COLO829 (cell line): ENCODE measurements around the gene CERK.

Experiments used
- DNase-seq: peaks from one replicate; pipeline ENCODE4 v3.0.0; 2012; ENCODE audit warnings: low spot score

CERK gene

DNA sequence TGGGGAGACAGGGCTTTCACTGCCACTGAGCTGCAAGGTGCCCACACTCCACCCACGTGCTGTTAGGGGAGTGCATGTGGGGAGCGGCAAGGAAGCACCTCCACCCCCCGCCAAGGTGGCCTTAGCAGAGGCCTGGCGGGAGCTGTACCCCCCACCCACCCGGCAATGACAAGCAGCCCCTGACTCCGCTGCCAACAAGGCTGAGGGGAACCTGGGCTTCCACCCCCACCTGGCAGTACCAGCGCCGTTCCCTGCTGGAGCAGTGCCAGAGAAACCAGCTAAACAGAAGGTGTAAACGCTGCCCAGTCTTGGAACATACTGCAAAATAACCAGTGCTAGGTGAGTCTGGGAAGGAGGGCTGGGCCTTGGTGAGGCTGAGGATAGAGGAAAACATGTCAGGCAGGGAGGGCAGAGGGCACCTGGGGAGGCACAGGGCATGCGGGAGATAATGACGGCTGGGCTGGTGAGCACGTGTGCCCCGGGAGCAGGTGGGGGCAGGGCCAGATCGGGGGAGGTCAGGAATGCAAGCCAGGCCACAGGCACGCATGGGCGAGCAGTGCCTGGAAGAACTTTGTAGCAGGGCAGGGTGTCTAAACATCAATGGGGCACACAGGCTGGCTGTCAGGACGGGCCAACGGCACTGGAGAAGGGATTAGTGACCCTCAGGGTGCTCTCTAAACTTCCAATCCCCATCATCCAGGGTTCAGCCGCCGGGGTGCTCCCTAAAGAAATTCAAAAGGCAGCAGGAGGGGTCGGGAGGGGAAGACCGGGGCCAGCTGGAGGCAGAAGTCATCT, 6.6 kb downstream of the CERK start:
- DNase-seq: no peak

DNA sequence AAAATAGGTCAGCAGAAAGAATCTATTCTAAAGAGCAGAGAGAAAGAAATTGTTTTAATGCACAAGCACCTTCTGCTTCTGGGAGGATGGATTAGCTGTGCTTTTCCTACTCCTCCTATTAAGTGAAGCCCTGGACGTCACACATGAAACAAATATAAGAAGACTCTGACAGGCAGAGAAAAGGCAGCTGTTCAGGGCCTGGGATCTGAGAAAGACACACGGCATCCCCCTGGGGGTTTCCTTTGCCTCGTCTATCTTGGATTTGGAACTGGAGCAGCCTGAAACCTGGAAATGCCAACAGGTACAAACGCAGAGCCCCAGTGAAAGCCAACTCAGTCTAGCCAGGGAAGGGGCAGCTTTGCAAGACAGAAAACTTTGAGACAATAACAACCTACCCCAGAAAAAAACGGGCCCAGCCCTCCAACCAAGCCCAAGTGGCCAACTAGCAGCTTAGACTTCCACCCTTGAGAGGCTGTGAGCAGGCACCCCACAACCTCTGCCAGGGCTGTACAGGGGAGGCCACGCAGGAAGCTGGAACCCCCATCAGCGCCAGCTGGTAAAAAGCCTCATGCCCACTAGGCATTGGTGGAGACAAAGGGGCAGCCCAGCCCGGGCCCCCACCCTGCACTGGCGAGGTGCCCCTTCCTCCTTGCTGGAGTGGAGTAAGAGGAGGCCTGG, 7.3 kb downstream of the CERK start:
- no peak for DNase-seq

DNA sequence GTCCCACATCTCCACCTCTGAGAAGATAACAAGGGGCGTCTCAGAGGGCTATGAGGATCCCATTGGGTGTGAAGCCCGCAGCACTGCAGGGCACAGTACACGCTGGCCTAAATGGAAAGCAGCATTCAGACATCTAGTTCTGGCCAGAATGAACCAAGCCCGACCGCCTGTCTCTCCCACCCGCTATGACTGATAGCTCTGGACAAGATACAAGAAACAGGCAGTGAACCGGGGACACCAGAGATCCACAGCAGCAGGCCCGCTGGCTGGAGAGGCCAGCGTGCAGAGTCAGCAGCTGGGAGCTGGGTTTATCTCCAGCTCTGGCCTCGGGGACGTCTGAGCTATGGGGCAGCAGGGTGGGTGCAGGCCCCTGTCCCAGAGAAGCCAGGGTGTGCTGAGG, 9.6 kb downstream of the CERK start:
- DNase-seq: no peak

DNA sequence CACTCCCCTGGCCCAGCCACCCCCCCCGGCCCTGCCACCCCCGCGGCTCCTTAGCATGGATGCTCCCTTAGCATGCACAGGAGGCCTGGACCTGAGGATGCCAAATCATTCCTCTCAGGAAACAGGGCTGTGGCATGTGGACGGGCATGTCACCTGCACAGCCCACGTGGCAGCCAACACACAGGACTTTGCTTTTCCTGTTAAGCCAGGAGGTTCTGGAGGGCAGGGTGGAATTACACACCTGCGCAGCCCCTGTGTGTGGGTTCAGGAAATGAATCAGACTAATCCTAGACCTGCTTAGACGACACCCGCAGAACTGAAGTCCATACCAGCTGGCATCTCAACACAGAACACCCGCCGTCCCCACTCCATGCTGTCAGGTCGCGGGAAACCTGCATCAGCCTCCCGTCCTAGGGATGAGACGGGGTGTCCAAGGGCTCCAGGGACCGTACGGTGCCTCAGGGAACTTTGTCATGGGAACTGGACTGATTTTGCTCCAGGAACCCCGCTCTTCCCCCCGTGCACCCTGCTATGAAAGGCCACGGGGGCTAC, 10.2 kb downstream of the CERK start:
- DNase-seq: no peak

DNA sequence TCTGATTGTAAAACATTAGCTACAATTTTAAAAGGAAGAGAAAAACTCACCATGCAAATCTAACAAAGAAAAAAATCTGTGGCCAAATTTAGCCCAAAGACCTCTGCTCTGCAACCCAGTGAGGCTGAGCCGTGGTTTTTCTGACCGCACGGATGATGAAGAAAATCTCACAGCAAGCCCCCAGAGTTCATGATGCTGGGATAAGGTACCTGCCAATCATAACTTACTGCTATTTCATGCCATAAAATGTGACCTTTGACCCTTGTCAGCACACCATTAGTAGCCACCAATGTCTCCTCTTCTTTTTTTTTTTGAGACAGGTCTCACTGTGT, 11.1 kb downstream of the CERK start:
- no peak for DNase-seq

DNA sequence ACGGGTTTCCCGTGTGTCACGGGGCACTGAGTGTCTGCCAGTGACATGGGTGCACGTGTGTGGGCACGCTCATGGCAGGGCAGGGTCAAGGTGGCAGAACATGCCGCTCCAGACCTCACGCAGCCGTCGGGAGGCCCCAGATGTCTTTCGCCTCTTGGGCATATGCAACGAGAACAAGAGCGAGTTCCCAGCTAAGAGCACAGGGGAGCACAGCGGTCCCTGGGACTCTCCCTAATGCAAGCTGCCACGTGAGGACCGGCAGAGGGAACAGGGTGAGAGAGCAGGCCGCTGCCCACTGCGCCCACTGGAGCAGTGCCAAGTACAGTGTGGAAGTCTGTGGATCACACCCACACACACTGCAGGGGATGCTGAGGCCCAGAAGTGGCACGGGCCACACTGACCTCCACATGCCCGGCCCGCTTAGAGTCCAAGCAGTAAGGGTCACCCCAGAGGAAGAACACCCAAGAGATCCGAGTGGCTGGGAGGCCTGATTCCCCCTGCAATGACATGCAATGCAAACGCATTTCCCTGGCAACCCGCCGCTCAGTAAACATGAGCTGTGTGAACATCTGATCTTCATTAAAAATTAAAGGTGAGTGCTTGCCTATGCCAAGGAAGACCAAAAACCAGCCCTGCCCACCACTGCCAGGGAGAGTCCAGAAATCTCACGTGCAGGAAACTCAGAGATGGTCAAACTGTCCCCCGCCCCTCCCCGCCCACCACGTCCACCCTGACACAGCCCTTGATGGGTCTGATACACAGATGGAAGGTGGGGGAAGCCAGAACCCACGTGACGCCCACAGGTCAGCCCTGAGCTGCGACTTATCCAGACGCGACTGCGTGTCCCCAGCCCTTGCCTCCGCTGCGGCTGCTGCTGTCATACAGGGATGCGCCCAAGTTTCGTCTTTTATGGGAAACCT, 11.7 kb downstream of the CERK start:
- no peak for DNase-seq

DNA sequence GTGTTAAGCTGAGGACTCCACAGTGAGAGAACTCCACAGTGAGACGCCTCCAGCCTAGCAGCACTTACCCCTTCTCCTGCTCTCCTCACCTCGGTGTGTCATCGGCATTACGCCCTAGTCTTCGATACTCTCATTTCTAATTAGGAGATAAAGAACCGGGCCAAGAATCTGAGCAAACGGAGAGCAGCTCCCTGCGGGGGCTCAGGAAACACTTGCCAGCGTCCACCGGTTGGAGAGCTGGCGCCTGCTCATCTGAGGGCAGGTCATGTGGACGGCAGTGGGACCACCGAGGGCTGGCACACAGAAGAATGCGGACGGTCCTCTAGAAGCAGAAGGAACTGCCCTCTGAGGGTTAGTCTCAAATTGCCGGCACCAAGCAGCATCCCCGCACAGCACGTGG, 13.0 kb downstream of the CERK start:
- no peak for DNase-seq

DNA sequence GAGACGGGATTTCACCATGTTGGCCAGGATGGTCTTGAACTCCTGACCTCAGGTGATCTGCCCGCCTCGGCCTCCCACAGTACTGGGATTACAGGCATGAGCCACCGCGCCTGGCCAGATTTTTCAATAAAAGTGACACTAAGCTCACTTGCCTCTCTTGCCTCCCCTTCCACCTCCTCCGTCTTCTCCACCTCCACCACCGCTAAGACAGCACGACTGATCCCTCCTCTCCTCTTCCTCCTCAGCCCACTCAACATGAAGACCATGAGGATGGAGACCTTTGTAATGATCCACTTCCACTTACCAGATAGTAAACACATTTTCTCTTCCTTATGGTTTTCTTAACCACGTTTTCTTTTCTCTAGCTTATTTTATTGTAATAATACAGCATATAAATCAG, 14.2 kb downstream of the CERK start:
- no peak for DNase-seq

DNA sequence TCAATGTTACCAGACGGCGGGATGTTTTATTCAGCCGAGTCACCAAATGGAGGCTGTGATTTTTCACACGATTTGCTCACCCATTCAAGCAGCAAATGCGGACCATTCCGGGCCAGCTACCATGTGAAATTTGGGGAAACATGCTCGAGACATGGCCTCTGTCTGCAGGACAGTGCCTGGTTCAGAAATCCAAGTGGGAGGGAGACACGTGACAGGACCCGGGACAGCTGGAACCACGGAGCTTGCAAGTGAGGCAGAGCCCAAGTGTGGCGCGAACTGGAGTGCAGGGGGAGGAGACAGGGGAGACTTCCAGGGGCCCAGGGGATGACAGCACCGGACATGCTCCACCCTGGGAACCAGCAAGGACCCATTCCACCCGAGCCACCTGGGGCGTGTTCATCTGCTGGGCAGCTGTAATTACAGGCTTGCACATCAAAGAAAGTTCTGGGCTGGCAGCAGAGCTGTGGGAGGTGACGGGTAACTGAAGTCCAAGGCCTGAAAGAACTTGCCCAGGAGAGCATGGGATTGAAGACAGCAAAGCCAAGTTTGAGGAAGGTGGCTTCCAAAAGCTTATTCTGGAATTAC, 16.5 kb downstream of the CERK start:
- no peak for DNase-seq

DNA sequence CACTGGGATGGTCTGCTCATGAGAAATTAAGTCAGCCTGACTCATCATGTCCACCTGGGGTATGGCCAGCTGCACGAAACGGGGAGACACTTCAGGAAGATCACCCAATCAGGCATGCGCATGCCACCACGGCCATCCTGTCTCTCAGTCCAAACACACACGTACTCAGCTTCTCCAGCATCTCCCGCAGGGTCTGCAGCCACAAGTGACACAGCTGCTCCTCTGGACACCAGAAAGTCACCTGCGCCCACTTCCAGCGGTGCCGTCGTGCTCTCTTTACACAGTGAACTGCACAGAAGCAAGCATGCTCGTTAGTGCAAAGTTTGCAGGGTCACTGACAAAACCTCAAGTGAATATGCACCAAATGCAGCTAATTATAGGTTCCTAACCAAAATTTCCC, 18.1 kb downstream of the CERK start:
- no peak for DNase-seq

DNA sequence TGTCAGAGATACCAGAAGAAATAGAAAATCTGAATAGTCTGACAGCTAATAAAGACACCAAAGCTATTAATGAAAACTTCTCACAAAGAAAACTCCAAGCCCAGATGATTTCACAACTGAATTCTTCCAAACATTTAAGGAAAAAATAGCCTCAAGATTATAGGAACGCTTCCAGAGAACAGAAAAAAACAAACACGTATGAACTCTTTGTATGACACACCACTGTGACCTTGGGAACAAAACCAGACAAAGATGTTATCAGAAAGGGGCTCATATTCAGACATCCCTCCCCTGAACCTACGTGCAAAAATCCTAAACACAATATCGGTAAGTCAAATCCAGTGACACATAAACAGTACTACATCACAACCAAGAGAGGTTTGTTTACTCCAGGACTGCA, 23.5 kb downstream of the CERK start:
- DNase-seq: no peak

DNA sequence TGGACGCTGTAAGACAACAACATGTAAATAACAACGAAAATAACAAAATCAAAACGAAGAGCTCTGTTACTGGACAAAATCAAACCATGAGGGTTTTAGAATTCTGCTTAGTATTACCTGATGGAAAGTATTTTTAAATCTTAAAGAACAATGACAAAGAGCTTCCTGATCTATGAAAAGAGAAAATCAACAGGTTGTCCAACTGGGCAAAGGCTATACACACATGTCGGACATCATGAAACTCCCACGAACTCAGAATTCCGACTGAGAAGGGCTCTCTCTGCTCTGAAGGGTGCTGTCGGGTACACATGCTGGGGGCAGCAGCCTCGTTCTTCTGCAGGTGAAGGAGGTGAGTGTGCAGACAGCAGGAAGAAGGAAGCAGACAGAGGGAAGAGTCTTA, 25.8 kb downstream of the CERK start:
- DNase-seq: no peak

DNA sequence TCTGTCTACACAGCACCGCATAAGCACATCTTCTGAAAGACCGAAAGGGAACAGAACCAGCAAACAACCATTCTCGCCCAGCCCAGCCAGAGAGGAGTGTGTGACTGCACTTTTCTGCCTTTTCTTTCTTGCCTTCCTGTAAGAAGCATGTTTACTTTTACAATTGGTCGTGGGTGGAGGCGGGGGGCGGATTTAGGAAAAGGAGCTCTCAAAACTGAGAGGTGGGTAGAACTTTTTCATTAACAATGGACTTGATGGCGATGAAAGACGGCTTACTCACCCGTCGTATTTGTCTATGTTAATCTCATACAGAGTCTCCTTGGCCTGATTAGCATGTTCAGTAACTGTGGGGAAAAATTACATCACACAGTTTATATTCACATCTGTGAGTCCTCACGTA, 27.2 kb downstream of the CERK start:
- no peak for DNase-seq

DNA sequence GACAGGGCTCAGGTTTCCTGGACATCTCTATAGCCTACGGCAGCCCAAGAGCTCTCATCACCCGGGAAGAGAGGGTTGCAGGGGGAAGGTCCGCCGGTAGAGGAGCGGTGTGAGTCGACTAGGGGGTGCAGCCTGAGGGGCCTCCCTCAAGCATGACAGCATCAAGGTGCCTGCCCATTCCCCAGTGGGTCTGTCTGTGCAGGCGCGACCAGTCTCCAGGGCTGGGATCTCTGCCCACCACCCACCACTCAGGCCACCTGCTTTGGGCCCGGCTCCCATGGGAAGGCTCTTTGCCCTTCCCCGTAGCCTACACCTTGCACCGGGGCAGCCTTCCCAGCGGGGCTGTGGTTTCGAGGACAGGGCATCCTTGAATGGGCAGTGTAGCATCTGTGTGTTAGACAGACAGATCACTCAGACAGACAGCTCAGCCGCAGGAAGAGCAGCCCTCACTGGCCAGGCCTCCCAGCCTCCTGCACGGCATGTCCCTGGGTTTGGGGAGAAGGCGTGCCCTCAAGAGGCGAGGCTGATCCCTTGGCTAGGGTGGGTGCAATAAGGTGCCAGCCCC, 29.2 kb downstream of the CERK start:
- no peak for DNase-seq

DNA sequence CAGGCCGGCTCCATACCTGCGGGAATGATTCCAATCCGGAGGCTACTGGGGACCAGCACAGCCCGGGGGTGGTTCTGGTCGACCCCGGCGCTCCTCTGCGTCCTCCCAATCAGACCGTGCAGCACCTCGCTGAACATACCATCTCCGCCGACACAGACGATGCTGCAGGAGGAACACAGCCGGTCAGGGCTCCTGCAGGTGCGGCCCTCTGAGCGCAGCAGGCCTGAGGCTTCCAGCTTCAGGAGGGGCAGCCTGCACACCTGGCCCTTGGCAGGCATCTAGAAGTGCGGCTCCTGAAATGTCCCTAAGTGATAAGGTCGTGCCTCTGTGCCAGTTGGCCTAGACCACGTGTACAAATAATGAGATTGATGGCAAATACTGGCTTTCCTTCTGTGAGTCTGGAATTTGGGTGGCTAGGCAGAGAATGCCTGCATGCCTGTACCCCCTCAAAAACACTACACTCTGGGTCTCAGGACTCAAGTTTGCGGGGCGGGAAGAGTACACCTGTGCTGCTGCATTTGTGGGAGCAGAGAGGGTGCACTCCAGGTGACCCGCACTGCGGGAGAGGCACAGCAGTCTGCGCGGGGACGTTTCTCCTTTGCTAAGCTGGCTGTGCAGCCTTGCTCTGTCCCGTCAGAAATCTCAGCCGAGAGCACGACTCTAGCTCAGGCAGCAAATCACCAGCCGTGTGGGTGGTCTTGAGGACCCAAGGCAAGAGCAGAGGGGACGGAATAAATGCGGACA, 30.1 kb downstream of the CERK start:
- no peak for DNase-seq

DNA sequence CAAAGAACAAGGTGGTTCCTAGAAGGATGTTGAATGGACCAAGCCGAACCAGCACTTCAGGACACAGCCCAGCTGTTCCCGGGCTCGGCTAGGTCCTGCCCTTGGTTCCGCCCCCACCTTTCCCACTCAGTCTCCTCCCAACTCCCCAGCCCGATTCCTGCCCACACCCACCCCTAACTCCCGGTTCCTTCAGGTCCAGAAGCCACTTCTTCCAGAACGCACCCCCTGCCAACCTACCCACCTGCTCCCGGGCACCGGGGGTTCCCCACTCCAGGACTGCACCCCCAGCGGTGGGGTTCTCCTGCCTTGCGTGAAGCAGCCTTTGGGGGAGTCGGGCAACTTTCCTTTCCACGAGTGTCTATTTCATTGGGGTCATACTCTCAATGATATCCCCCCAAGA, 30.7 kb downstream of the CERK start:
- no peak for DNase-seq

DNA sequence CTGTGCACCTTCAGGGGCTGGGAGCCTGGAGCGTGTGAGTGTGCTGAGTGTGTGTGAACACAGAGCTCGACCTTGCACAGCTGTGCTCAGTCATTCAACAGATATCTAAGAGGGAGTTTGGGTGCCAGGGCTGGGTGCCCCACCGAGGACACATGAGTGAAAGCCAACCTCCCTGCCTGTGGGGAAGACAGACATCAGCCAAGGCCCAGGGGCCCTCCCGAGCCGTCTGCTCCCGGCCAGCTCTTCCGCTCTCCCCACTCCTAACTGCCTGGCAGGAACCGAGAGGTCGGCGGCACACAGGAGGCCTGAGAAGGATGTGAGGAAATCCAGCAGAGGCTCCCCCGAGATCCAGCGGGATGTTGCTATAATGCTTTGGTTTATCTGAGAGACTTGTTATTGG, 32.0 kb downstream of the CERK start:
- no peak for DNase-seq

DNA sequence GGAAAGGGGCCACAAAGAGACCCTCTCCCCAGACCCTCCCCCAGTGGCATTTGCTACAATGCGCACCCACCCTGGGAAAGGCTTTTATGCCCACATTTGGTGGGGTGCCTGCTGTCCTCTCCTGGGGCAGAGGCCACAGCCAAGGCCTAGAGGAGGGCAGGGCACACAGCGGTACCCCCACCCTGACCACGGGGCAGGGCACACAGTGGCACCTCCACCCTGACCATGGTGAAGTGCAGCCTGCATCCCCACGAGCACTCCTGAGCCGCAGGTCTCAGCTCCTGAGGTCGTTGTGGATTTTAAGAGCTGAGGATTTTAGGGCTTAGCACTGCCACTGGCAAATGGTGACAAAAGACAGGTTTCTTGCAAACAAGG, 34.1 kb downstream of the CERK start:
- no peak for DNase-seq

DNA sequence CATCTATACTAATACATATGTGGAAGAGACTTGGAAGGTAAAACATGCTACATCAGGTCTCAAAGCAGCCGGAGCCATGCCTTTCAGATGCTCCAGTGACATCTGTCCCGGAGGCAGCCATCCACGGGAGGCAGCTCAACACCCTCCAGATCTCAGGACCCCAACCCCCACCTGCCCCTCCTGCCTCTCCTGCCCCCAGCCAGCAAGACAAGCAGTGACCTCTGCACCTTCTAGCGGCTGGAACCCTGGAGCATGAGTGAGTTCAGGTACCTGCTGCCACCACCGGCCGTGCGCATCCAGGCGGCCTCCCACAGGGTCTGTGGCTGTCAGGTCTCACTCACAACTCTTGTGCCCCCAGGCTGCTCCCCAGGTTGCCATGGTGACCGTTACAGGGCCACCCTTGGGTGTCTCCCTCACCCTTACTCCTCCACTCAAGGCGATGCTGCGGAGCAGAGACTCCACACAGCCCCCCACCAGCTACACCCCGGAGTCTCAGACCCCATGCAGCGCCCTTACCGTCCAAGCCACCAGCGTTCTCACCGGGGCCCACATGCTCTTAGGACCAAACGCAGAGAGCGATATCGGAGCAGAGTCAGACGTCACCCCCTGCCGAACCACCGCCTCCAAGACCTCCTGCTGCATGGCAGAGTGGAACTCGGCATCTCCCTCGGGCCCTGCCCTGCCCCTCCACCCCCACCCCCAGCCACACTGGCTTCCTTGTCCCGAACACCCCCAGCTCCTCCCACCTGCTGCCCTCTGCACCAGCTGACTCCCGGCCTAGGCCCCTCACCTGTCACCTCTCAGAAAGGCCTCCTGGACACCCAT, 34.7 kb downstream of the CERK start:
- no peak for DNase-seq

DNA sequence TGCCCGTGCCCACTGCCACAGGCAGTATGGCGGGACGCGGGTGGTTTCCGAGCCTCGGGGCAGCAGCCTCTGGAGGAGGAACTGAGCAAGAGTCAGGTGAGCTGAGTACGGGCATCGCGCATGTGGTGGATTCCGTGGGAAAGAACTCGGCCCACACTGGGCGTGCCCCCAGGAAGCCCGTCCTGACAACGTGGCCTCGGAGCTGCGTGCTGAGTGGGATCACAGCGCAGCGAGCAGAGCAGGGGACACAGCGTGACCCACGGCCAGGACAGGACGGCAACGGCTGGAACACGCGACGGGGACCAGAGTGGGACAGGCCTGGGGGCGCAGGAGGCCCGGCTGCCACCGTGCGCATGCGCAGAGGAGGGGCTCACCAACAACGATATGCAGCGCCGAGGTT, 36.8 kb downstream of the CERK start:
- DNase-seq: no peak
